ELF-1 (cell line): ENCODE results near the gene NTM.

Experiments
- DNase-seq: peaks from one replicate; pipeline ENCODE4 v3.0.0-alpha.2; 2016; ENCODE audit warnings: low read depth, low spot score

NTM gene

GRCh38 chr11:132140056-132140455 is 769.6 kb downstream of the NTM start:
- DNase-seq = peak; percentile 28

GRCh38 chr11:132142121-132142520 is 771.7 kb downstream of the NTM start:
- no peak for DNase-seq

GRCh38 chr11:132142554-132142953 is 772.1 kb downstream of the NTM start:
- DNase-seq = no peak

GRCh38 chr11:132147464-132147863 is 777.0 kb downstream of the NTM start:
- no peak for DNase-seq

GRCh38 chr11:132154781-132155180 is 784.4 kb downstream of the NTM start:
- DNase-seq = no peak

GRCh38 chr11:132158091-132158490 is 787.7 kb downstream of the NTM start:
- peak; percentile 49 for DNase-seq

GRCh38 chr11:132158696-132159095 is 788.3 kb downstream of the NTM start:
- DNase-seq = no peak

GRCh38 chr11:132161403-132162078 is 791.1 kb downstream of the NTM start:
- no peak for DNase-seq

- DNase-seq = no peak
Observed at GRCh38 chr11:132168344-132168981, 798.0 kb downstream of the NTM start.

- no peak for DNase-seq
Observed at GRCh38 chr11:132171031-132171430, 800.6 kb downstream of the NTM start.

GRCh38 chr11:132174362-132175255 is 804.2 kb downstream of the NTM start:
- no peak for DNase-seq

- no peak for DNase-seq
Observed at GRCh38 chr11:132177106-132177505, 806.7 kb downstream of the NTM start.

- no peak for DNase-seq
Observed at GRCh38 chr11:132184079-132184478, 813.7 kb downstream of the NTM start.

- no peak for DNase-seq
Observed at GRCh38 chr11:132185726-132186592, 815.5 kb downstream of the NTM start.

GRCh38 chr11:132186699-132187098 is 816.3 kb downstream of the NTM start:
- DNase-seq = peak; percentile 54

GRCh38 chr11:132187386-132187785 is 817.0 kb downstream of the NTM start:
- no peak for DNase-seq

- DNase-seq = no peak
Observed at GRCh38 chr11:132187814-132188213, 817.4 kb downstream of the NTM start.

GRCh38 chr11:132196928-132197327 is 826.5 kb downstream of the NTM start:
- DNase-seq = no peak

- peak; percentile 11 for DNase-seq
Observed at GRCh38 chr11:132200353-132200936, 830.0 kb downstream of the NTM start.

- DNase-seq = no peak
Observed at GRCh38 chr11:132202621-132203020, 832.2 kb downstream of the NTM start.

GRCh38 chr11:132205006-132205405 is 834.6 kb downstream of the NTM start:
- no peak for DNase-seq
